Hepatocyte (in vitro differentiated cells): ENCODE data around the gene CLIP1. TPM values are rescaled to one million over a fixed set of nuclear protein-coding genes. Genes with fewer than 3 reads are reported as not detected.
"Not testable (repeated sequence)": the region's sequence is repeated elsewhere in the genome, so short reads cannot be mapped to it uniquely, and the experiment has no call there.

Experiments
- DNase-seq: peaks from one replicate; pipeline ENCODE4 v3.0.0-alpha.2; 2016; ENCODE audit warnings: low spot score
- H2AFZ ChIP-seq: fragments of 200-600 bp; sonication (generic); 2 replicates; pipeline ENCODE4 v1.6.0; 2016; ENCODE audit warnings: antibody characterized with exemption, mild to moderate bottlenecking
- H3K27ac ChIP-seq: fragments of 200-600 bp; sonication (generic); 2 replicates; pipeline ENCODE4 v1.5.1; 2016; ENCODE audit warnings: mild to moderate bottlenecking
- H3K27me3 ChIP-seq: fragments of 200-600 bp; sonication (generic); 2 replicates; pipeline ENCODE4 v1.6.1; 2016
- H3K36me3 ChIP-seq: fragments of 200-600 bp; sonication (generic); replicated peaks from 2 replicates; pipeline ENCODE4 v1.5.1; 2016; ENCODE audit warnings: low read depth; ENCODE audit not compliant: insufficient read depth
- H3K4me1 ChIP-seq: fragments of 200-600 bp; sonication (generic); 2 replicates; pipeline ENCODE4 v1.5.1; 2016; ENCODE audit warnings: mild to moderate bottlenecking, moderate library complexity; ENCODE audit not compliant: insufficient read depth
- H3K4me2 ChIP-seq: fragments of 200-600 bp; sonication (generic); 2 replicates; pipeline ENCODE4 v1.6.0; 2016
- H3K4me3 ChIP-seq: fragments of 200-600 bp; sonication (generic); 2 replicates; pipeline ENCODE4 v1.5.1; 2016; ENCODE audit warnings: mild to moderate bottlenecking
- H3K79me2 ChIP-seq: fragments of 200-600 bp; sonication (generic); 2 replicates; pipeline ENCODE4 v1.6.0; 2017; ENCODE audit warnings: mild to moderate bottlenecking
- H3K9me2 ChIP-seq: fragments of 200-600 bp; sonication (generic); replicated peaks from 2 replicates; pipeline ENCODE4 v1.6.0; 2017; ENCODE audit warnings: mild to moderate bottlenecking; ENCODE audit not compliant: insufficient read depth
- H3K9me3 ChIP-seq: fragments of 200-600 bp; sonication (generic); 2 replicates; pipeline ENCODE4 v1.5.1; 2016; ENCODE audit warnings: low read depth, mild to moderate bottlenecking
- H4K20me1 ChIP-seq: fragments of 200-600 bp; sonication (generic); 2 replicates; pipeline ENCODE4 v1.6.0; 2016; ENCODE audit warnings: mild to moderate bottlenecking; ENCODE audit not compliant: insufficient read depth, poor library complexity, severe bottlenecking
- CTCF ChIP-seq: fragments of 200-600 bp; sonication (generic); IDR thresholded peaks from 2 replicates; pipeline ENCODE4 v1.5.1; 2016; ENCODE audit warnings: antibody characterized with exemption, mild to moderate bottlenecking; ENCODE audit not compliant: poor library complexity
- EZH2 ChIP-seq: fragments of 200-600 bp; sonication (generic); IDR thresholded peaks from 2 replicates; pipeline ENCODE4 v1.6.1; 2016; ENCODE audit warnings: antibody characterized with exemption, mild to moderate bottlenecking, borderline replicate concordance
- EZH2phosphoT487 ChIP-seq: fragments of 200-600 bp; sonication (generic); IDR thresholded peaks from one replicate; pipeline ENCODE4 v1.6.1; 2018; ENCODE audit warnings: antibody characterized with exemption, mild to moderate bottlenecking, low read depth, moderate library complexity; ENCODE audit not compliant: unreplicated experiment, severe bottlenecking
- WGBS: methylation state at CpG from one replicate; pipeline ENCODE4 v1.1.6; 2016; ENCODE audit warnings: low lambda C conversion rate; ENCODE audit errors: missing lambda C conversion rate; 5-methylcytosine and 5-hydroxymethylcytosine counted together
- polyA plus RNA-seq: library from polyadenylated mRNA; unstranded; fragments of >200 nt; fragmentation: Nextera tagmentation; extraction: Ambion mirVana; gene quantifications from 2 replicates; pipeline ENCODE4 v1.2.1, GENCODE V29; 2016
- total RNA-seq: library from RNA; depleted of rRNA; stranded (reverse); fragments of >200 nt; gene quantifications from 2 replicates; pipeline ENCODE4 v1.2.3, GENCODE V29; 2014

CLIP1 gene
- total and polyA plus RNA-seq, 2 experiments from 2014 or later: 38.0 to 45.2 TPM

GRCh38 chr12:122385171-122386016 lies 37.1 kb downstream of the CLIP1 start:
- no peak overlapping the region for H2AFZ ChIP-seq
- H3K27me3 ChIP-seq: no peaks in the 10 kb centered on the region
- no peak overlapping the region for H3K4me2 ChIP-seq
- H3K9me3 ChIP-seq: no peaks in the 10 kb centered on the region
- no peak overlapping the region for H3K4me3 ChIP-seq
- no peak for DNase-seq
- H3K27ac ChIP-seq: no peak overlapping the region
- H3K79me2 ChIP-seq: peaks cover 76% of the 10 kb centered on the region
- no peaks in the 10 kb centered on the region for H3K36me3 ChIP-seq
- TF ChIP-seq EZH2phosphoT487 (no peak), CTCF (no peak), EZH2 (no peak)
- H4K20me1 ChIP-seq: peaks cover 8% of the 10 kb centered on the region
- no peaks in the 10 kb centered on the region for H3K4me1 ChIP-seq
- 94% methylated on average over 13 of the region's 13 CpGs for WGBS
- no peaks in the 10 kb centered on the region for H3K9me2 ChIP-seq

GRCh38 chr12:122382919-122383350 lies 39.5 kb downstream of the CLIP1 start:
- H4K20me1 ChIP-seq: peaks cover 8% of the 10 kb centered on the region
- no peaks in the 10 kb centered on the region for H3K4me1 ChIP-seq
- WGBS: 68% methylated on average over 6 of the region's 6 CpGs
- no peak for TF ChIP-seq EZH2phosphoT487
- TF ChIP-seq CTCF: no peak
- no peak for TF ChIP-seq EZH2
- no peaks in the 10 kb centered on the region for H3K27me3 ChIP-seq
- no peak overlapping the region for H3K27ac ChIP-seq
- no peak overlapping the region for H3K4me2 ChIP-seq
- H2AFZ ChIP-seq: no peak overlapping the region
- H3K36me3 ChIP-seq: no peaks in the 10 kb centered on the region
- H3K4me3 ChIP-seq: no peak overlapping the region
- H3K79me2 ChIP-seq: peaks cover 64% of the 10 kb centered on the region
- H3K9me3 ChIP-seq: no peaks in the 10 kb centered on the region
- H3K9me2 ChIP-seq: no peaks in the 10 kb centered on the region
- no peak for DNase-seq

- H3K79me2 ChIP-seq: peaks cover 47% of the 10 kb centered on the region
- no peak for TF ChIP-seq EZH2phosphoT487
- TF ChIP-seq EZH2: no peak
- no peak for TF ChIP-seq CTCF
- H3K4me1 ChIP-seq: no peaks in the 10 kb centered on the region
- H3K9me3 ChIP-seq: no peaks in the 10 kb centered on the region
- no peak overlapping the region for H3K4me3 ChIP-seq
- WGBS: 94% methylated on average over 1 of the region's 1 CpG
- peaks cover 5% of the 10 kb centered on the region for H4K20me1 ChIP-seq
- H3K4me2 ChIP-seq: no peak overlapping the region
- H3K36me3 ChIP-seq: no peaks in the 10 kb centered on the region
- no peaks in the 10 kb centered on the region for H3K27me3 ChIP-seq
- no peak overlapping the region for H2AFZ ChIP-seq
- H3K9me2 ChIP-seq: no peaks in the 10 kb centered on the region
- no peak for DNase-seq
- H3K27ac ChIP-seq: no peak overlapping the region
These were observed 41.4 kb downstream of the CLIP1 start for GRCh38 chr12:122381021-122381420.

GRCh38 chr12:122376751-122377150 lies 45.7 kb downstream of the CLIP1 start:
- H3K79me2 ChIP-seq: peaks cover 25% of the 10 kb centered on the region
- not testable (repeated sequence) for H3K27ac ChIP-seq, H2AFZ ChIP-seq, H3K4me3 ChIP-seq, DNase-seq, H3K9me2 ChIP-seq, H3K9me3 ChIP-seq, H3K36me3 ChIP-seq, H3K4me2 ChIP-seq, H3K4me1 ChIP-seq, H3K27me3 ChIP-seq, H4K20me1 ChIP-seq
- 97% methylated on average over 5 of the region's 5 CpGs for WGBS
